Measurements from ENCODE around the gene MLLT1. TPM values are rescaled to one million over a fixed set of nuclear protein-coding genes. Genes with fewer than 3 reads are reported as not detected.

Gene MLLT1
- total RNA-seq, 1 donor from 2014 or later, result 34.5 TPM

- Histone ChIP-seq H3K36me3 (no peaks in the 10 kb centered on the region), H3K4me3 (no peak overlapping the region), H3K27ac (no peak overlapping the region), H3K4me1 (no peaks in the 10 kb centered on the region), H3K9me3 (no peaks in the 10 kb centered on the region), H3K27me3 (no peaks in the 10 kb centered on the region)
- TF ChIP-seq, protein P1, sequence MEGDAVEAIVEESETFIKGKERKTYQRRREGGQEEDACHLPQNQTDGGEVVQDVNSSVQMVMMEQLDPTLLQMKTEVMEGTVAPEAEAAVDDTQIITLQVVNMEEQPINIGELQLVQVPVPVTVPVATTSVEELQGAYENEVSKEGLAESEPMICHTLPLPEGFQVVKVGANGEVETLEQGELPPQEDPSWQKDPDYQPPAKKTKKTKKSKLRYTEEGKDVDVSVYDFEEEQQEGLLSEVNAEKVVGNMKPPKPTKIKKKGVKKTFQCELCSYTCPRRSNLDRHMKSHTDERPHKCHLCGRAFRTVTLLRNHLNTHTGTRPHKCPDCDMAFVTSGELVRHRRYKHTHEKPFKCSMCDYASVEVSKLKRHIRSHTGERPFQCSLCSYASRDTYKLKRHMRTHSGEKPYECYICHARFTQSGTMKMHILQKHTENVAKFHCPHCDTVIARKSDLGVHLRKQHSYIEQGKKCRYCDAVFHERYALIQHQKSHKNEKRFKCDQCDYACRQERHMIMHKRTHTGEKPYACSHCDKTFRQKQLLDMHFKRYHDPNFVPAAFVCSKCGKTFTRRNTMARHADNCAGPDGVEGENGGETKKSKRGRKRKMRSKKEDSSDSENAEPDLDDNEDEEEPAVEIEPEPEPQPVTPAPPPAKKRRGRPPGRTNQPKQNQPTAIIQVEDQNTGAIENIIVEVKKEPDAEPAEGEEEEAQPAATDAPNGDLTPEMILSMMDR (IDR thresholded peaks at IDR 0.05), result no peak
- DNase-seq (ENCODE audit: low spot score in 2 of 2), result peak in 1 of 2 donors; percentile 41
- intact Hi-C loops (cut with DNase I), result no loop called here
Measured at GRCh38 chr19:6187374-6187773, 92.4 kb downstream of the MLLT1 start.

DNA sequence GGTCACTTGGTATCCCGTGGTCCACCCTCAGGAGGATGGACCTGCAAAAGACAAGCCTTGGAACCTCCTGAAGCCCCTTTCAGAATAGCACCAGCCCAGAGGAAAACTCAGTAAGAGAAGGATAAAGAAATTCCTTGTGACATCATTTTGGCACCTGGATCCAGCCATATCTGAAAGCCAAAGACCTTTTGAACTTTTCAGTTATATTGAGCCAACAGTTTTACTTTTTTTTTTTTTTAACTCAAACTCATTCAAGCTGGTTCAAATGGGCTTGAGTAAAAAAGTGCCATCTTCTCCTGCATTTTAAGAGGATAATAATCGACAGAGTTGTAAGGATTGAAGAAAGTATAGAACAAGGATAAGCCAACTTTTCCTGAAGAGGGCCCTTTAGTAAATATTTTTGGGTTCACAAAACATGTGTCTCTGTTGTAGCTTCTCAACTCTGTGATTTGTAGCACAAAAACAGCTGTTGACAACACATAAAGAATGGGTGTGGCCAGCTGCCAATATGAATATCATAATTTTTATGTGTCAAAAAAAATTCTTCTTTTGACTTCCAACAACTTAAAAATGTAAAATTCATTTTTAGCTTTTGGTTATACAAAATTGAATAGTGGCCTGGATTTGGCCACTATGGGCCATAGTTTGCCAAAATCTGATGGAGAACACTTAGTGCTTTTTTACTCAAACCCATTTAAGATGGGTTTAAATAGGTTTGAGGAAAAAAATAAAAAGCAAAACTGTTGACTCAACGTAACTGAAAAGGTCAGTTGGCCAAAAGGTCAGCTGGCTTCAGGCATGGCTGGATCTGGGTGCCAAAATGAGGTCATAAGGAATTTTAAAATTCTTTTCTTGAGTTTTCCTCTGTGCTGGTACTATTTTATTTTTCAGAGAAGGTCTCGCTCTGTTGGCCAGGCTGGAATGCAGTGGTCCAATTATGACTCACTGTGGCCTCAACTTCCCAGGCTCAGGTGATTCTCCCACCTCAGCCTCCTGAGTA, 93.6 kb downstream of the MLLT1 start:
- Histone ChIP-seq H3K9me3 (no peaks in the 10 kb centered on the region), H3K27ac (no peak overlapping the region), H3K27me3 (no peaks in the 10 kb centered on the region), H3K4me1 (no peaks in the 10 kb centered on the region), H3K4me3 (no peak overlapping the region), H3K36me3 (no peaks in the 10 kb centered on the region)
- DNase-seq (ENCODE audit: low spot score in 2 of 2), result peak in 1 of 2 donors; percentile 37
- intact Hi-C loops (cut with DNase I), result no loop called here
- TF ChIP-seq, protein P1 (IDR thresholded peaks at IDR 0.05), result no peak

DNA sequence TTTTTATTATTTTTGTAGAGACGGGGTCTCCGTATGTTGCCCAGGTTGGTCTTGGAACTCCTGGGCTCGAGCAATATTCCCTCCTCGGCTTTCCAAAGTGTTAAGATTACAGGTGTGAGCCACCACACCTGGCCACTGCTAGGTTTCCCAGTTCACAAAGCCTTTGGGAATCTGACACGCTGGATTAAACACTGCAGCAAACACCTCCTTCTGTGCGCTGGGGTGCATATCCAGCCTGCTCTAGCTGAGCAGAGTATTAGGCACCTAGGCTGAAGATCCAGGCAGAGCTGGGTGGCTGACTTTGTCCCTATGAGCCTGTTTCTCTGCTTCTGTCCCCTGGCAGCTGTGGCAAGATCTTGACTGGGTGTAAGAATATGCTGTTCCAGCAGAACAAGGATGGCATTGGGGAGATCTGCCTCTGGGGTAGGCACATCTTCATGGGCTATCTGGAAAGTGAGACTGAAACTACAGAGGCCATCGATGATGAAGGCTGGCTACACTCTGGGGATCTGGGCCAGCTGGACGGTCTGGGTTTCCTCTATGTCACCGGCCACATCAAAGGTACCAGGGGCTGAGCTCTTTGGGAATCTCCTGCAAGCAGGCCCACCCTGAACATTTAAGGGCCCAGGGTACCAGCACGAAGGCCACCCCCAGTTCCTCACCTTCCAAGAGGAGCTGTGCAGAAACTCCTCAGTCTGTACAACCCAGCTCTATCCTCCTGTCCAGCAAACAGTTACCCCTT, 94.5 kb downstream of the MLLT1 start:
- Histone ChIP-seq H3K36me3 (no peaks in the 10 kb centered on the region), H3K9me3 (no peaks in the 10 kb centered on the region), H3K4me3 (no peak overlapping the region), H3K4me1 (no peaks in the 10 kb centered on the region), H3K27me3 (no peaks in the 10 kb centered on the region), H3K27ac (no peak overlapping the region)
- intact Hi-C loops (cut with DNase I), result no loop called here
- DNase-seq (ENCODE audit: low spot score in 2 of 2), result peak in 1 of 2 donors; percentile 46
- TF ChIP-seq, protein P1 (IDR thresholded peaks at IDR 0.05), result no peak

DNA sequence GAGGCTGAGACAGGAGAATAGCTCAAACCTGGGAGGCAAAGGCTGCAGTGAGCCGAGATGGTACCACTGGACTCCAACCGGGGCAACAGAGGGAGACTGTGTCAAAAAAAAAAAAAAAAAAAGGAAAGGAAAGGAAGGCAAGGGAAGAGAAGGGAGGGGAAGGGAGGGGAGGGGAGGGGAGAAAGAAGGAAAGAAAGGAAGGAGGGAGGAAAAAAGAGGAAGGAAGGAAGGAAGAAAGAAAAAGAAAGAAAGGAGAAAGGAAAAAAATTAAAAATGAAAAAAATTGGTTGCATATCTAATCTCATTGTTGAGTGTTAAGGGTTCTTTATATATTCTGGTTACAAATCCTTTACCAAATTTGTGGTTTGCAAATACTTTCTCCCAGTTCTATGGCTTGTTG, 98.7 kb downstream of the MLLT1 start:
- Histone ChIP-seq H3K4me1 (no peaks in the 10 kb centered on the region), H3K27me3 (no peaks in the 10 kb centered on the region), H3K27ac (no peak overlapping the region), H3K36me3 (no peaks in the 10 kb centered on the region), H3K9me3 (no peaks in the 10 kb centered on the region), H3K4me3 (no peak overlapping the region)
- intact Hi-C loops (cut with DNase I), result no loop called here
- TF ChIP-seq, protein P1 (IDR thresholded peaks at IDR 0.05), result no peak
- peak in 1 of 2 donors; percentile 12 for DNase-seq (ENCODE audit: low spot score in 2 of 2)

- H3K36me3 ChIP-seq, result no peaks in the 10 kb centered on the region
- H3K4me3 ChIP-seq, result no peak overlapping the region
- TF ChIP-seq, protein P1 (IDR thresholded peaks at IDR 0.05), result no peak
- intact Hi-C loops (cut with DNase I), result no loop called here
- no peaks in the 10 kb centered on the region for H3K4me1 ChIP-seq
- no peaks in the 10 kb centered on the region for H3K27me3 ChIP-seq
- H3K27ac ChIP-seq, result no peak overlapping the region
- DNase-seq (ENCODE audit: low spot score in 2 of 2), result peak in 1 of 2 donors; percentile 35
- no peaks in the 10 kb centered on the region for H3K9me3 ChIP-seq
Measured at GRCh38 chr19:6173190-6173589, 106.6 kb downstream of the MLLT1 start.
